Prostate gland (tissue), 2 donors: ENCODE measurements around the gene MYADML2. TPM values are rescaled to one million over a fixed set of nuclear protein-coding genes. Genes with fewer than 3 reads are reported as not detected.
"Not testable (repeated sequence)": the region's sequence is repeated elsewhere in the genome, so short reads cannot be mapped to it uniquely, and the experiment has no call there.

Source experiments
- DNase-seq: peaks from one replicate; pipeline ENCODE4 v3.0.0-alpha.2; 2019; ENCODE audit warnings: low spot score
- H3K27ac ChIP-seq, 2 donors: fragments of 200-600 bp; sonication (generic); 2 replicates each; pipeline ENCODE4 v1.5.1; 2017 to 2019
- H3K27me3 ChIP-seq: fragments of 200-600 bp; sonication (generic); replicated peaks from 2 replicates; pipeline ENCODE4 v1.5.1; 2019; ENCODE audit not compliant: insufficient read depth
- H3K36me3 ChIP-seq, 2 donors: fragments of 200-600 bp; sonication (generic); 1 replicate in 1 of 2; 2 replicates in 1 of 2; pipeline versions ENCODE4 v1.5.1 to v1.8.1; 2017 to 2019
- H3K4me1 ChIP-seq: fragments of 200-600 bp; sonication (generic); replicated peaks from 2 replicates; pipeline ENCODE4 v1.5.1; 2019
- H3K4me3 ChIP-seq, 2 donors: fragments of 200-600 bp; sonication (generic); 2 replicates each; pipeline ENCODE4 v1.5.1; 2017 to 2019
- H3K9me3 ChIP-seq: fragments of 200-600 bp; sonication (generic); 2 replicates; pipeline ENCODE4 v1.5.1; 2017
- CTCF ChIP-seq, 4 experiments: fragments of 200-600 bp in 2 of 4; fragments of 450-650 bp in 2 of 4; sonication (generic) in 2 of 4; IDR thresholded peaks; 1 replicate in 3 of 4; 2 replicates in 1 of 4; pipeline ENCODE4 v1.5.1; 2016 to 2019; ENCODE audit warnings: antibody characterized with exemption in 4 of 4, mild to moderate bottlenecking in 2 of 4, moderate library complexity in 2 of 4
- POLR2A ChIP-seq: fragments of 450-650 bp; IDR thresholded peaks from one replicate; pipeline ENCODE4 v1.6.1; 2016; ENCODE audit warnings: antibody characterized with exemption, mild to moderate bottlenecking
- POLR2AphosphoS5 ChIP-seq: sonication (generic); formaldehyde crosslinking; IDR thresholded peaks from one replicate; pipeline ENCODE4 v1.6.1; 2017; ENCODE audit warnings: antibody characterized with exemption
- WGBS: methylation state at CpG from one replicate; pipeline ENCODE4 v1.1.5; 2018; 5-methylcytosine and 5-hydroxymethylcytosine counted together
- intact Hi-C: fragments of 100-400 bp; cut with DNase I; formaldehyde crosslinking; loops from one replicate; pipeline ENCODE4 v1.14.2; 2022
- total RNA-seq, 2 donors: library from RNA; depleted of rRNA; stranded (reverse); fragments of >200 nt; gene quantifications; one replicate each; pipeline ENCODE4 v1.1.0, GENCODE V29; 2016

The MYADML2 gene
- total RNA-seq, 2 donors from 2014 or later = 0.14 TPM; not detected in 1

- DNase-seq = no peak
- H3K4me1 ChIP-seq = peaks cover 14% of the 10 kb centered on the region
- H3K4me3 ChIP-seq = no peak overlapping the region
- H3K27me3 ChIP-seq = no peaks in the 10 kb centered on the region
- H3K36me3 ChIP-seq = no peaks in the 10 kb centered on the region
- TF ChIP-seq POLR2AphosphoS5 (no peak), POLR2A (no peak), CTCF (IDR thresholded peaks at IDR 0.05) (no peak)
- WGBS = 86% methylated on average over 33 of the region's 33 CpGs
- intact Hi-C loops = no loop called here
- no peak overlapping the region for H3K27ac ChIP-seq
- H3K9me3 ChIP-seq = no peaks in the 10 kb centered on the region
Observed at GRCh38 chr17:81920612-81921536, 26.2 kb downstream of the MYADML2 start.

GRCh38 chr17:81918832-81919545 lies 28.0 kb downstream of the MYADML2 start:
- Histone ChIP-seq H3K27ac (peak overlapping the region; percentile 72 to 80), H3K4me1 (peaks cover 12% of the 10 kb centered on the region), H3K9me3 (no peaks in the 10 kb centered on the region), H3K4me3 (no peak overlapping the region), H3K36me3 (peaks cover 4 to 5% of the 10 kb centered on the region in 2 donors), H3K27me3 (no peaks in the 10 kb centered on the region)
- DNase-seq = peak; percentile 54
- 80% methylated on average over 15 of the region's 15 CpGs for WGBS
- TF ChIP-seq POLR2A (no peak), POLR2AphosphoS5 (no peak), CTCF (IDR thresholded peaks at IDR 0.05) (no peak)
- intact Hi-C loops = no loop called here

- intact Hi-C loops = not testable (repeated sequence)
Observed at GRCh38 chr17:81918333-81918669, 28.7 kb downstream of the MYADML2 start.

GRCh38 chr17:81917565-81918332 lies 29.3 kb downstream of the MYADML2 start, which contains the start of gene SIRT7:
Gene SIRT7 (minus strand): TSS chr17:81918176. CDS start chr17:81918131, 45 bp downstream.
- Histone ChIP-seq H3K36me3 (peaks cover 10 to 11% of the 10 kb centered on the region in 2 donors), H3K4me1 (peaks cover 4% of the 10 kb centered on the region), H3K4me3 (peak within 1 kb of the TSS; percentile 88 to 98), H3K27me3 (no peaks in the 10 kb centered on the region), H3K9me3 (no peaks in the 10 kb centered on the region), H3K27ac (peak within 1 kb of the TSS; percentile 72 to 80)
- DNase-seq = peak; percentile 64
- intact Hi-C loops = no loop called here
- TF ChIP-seq POLR2A (peak; percentile 60), POLR2AphosphoS5 (peak; percentile 86), CTCF (IDR thresholded peaks at IDR 0.05) (no peak)
- WGBS = under 1% methylated on average over 39 of the region's 94 CpGs

More at GRCh38 chr17:81918333-81918669, 28.7 kb downstream of the MYADML2 start:
- H3K4me3 ChIP-seq = peak overlapping the region; percentile 88 to 98
- H3K36me3 ChIP-seq = peaks cover 10 to 11% of the 10 kb centered on the region in 2 donors
- WGBS = 31% methylated on average over 9 of the region's 9 CpGs
- H3K27me3 ChIP-seq, DNase-seq, H3K4me1 ChIP-seq, H3K9me3 ChIP-seq: not testable (repeated sequence)
- peak overlapping the region; percentile 72 to 80 for H3K27ac ChIP-seq
